A549 (cell line): ENCODE data around the gene KRT23. TPM values are rescaled to one million over a fixed set of nuclear protein-coding genes. Genes with fewer than 3 reads are reported as not detected.

Source experiments
- ATAC-seq, 2 experiments: fragments of 200-7000 bp in 1 of 2; fragments of >200 bp in 1 of 2; cut with Nextera tagmentation in 1 of 2; cut with Tn5 transposase in 1 of 2; 3 replicates each; pipeline versions ENCODE4 v1.8.0 to v1.9.1; 2018 to 2020; ENCODE audit warnings: mild to moderate bottlenecking in 1 of 2, moderate library complexity in 1 of 2
- CTCF ChIA-PET: fragments of 300-600 bp; sonication (Branson Sonifier 250); formaldehyde crosslinking; extraction: SDS; loops from one replicate; lab custom pipeline; 2021; ENCODE audit warnings: antibody characterized with exemption, inconsistent platforms; lab: Yijun Ruan, JAX
- POLR2A ChIA-PET: fragments of 350-600 bp; formaldehyde crosslinking; extraction: SDS; loops from one replicate; lab custom pipeline; 2021; ENCODE audit warnings: antibody characterized with exemption, inconsistent platforms; lab: Yijun Ruan, JAX
- DNase-seq, 2 experiments: peaks; one replicate each; pipeline versions ENCODE4 v3.0.0 to v3.0.0-alpha.2; 2011 to 2016; ENCODE audit warnings: low read depth in 1 of 2, low spot score in 1 of 2
- FAIRE-seq: peaks from 2 replicates; lab custom pipeline; 2011; peaks lifted over from hg19 to GRCh38; lab: Jason Lieb, UNC
- H3K27ac ChIP-seq, 2 experiments: fragments of >200 bp; sonication (Bioruptor Twin); formaldehyde crosslinking; 3 replicates each; pipeline ENCODE4 v1.5.1; 2016 to 2017
- H3K4me1 ChIP-seq: fragments of >200 bp; sonication (Bioruptor Twin); formaldehyde crosslinking; 3 replicates; pipeline ENCODE4 v1.6.1; 2016
- H3K4me2 ChIP-seq: fragments of >200 bp; sonication (Bioruptor Twin); formaldehyde crosslinking; 3 replicates; pipeline ENCODE4 v1.6.1; 2016
- H3K4me3 ChIP-seq: fragments of >200 bp; sonication (Bioruptor Twin); formaldehyde crosslinking; 3 replicates; pipeline ENCODE4 v1.5.1; 2016
- H3K9me3 ChIP-seq: fragments of >200 bp; sonication (Bioruptor Twin); formaldehyde crosslinking; 3 replicates; pipeline ENCODE4 v1.6.1; 2016
- CBX2 ChIP-seq: fragments of 200-600 bp; sonication (generic); IDR thresholded peaks from 2 replicates; pipeline ENCODE4 v1.6.1; 2016; ENCODE audit warnings: low read depth, mild to moderate bottlenecking, borderline replicate concordance
- CHD2 ChIP-seq: fragments of 150-350 bp; IDR thresholded peaks from 2 replicates; pipeline ENCODE4 v1.6.1; 2014; ENCODE audit warnings: low read length; ENCODE audit not compliant: partially characterized antibody
- E2F6 ChIP-seq: IDR thresholded peaks from 2 replicates; pipeline ENCODE4 v1.6.1; 2012; ENCODE audit warnings: low read depth, borderline replicate concordance
- EHMT2 ChIP-seq: fragments of 200-600 bp; sonication (generic); IDR thresholded peaks from 2 replicates; pipeline ENCODE4 v1.6.1; 2016; ENCODE audit warnings: antibody characterized with exemption, low read depth, mild to moderate bottlenecking, moderate library complexity
- FOSB ChIP-seq: fragments of 250-450 bp; sonication (Bioruptor Pico); IDR thresholded peaks from 2 replicates; pipeline ENCODE4 v1.5.0; 2020; ENCODE audit warnings: mild to moderate bottlenecking, moderate library complexity
- HEYL ChIP-seq: fragments of 250-450 bp; sonication (Bioruptor Pico); IDR thresholded peaks from 2 replicates; pipeline ENCODE4 v1.8.0; 2021; ENCODE audit warnings: mild to moderate bottlenecking, moderate library complexity
- HOXB5 ChIP-seq: fragments of 250-450 bp; sonication (Bioruptor Pico); IDR thresholded peaks from 2 replicates; pipeline ENCODE4 v1.5.0; 2020; ENCODE audit warnings: mild to moderate bottlenecking, moderate library complexity
- KDM1A ChIP-seq: fragments of 200-600 bp; sonication (generic); IDR thresholded peaks from 2 replicates; pipeline ENCODE4 v1.6.1; 2016; ENCODE audit warnings: low read depth, mild to moderate bottlenecking
- MAFK ChIP-seq: fragments of 450-650 bp; IDR thresholded peaks from 2 replicates; pipeline ENCODE4 v1.6.1; 2014; ENCODE audit not compliant: partially characterized antibody
- MAZ ChIP-seq: fragments of 150-350 bp; IDR thresholded peaks from 2 replicates; pipeline ENCODE4 v1.6.1; 2014; ENCODE audit warnings: antibody characterized with exemption, low read depth, low read length, borderline replicate concordance
- NFE2L2 ChIP-seq: fragments of 150-350 bp; conservative IDR thresholded peaks from 2 replicates; pipeline ENCODE4 v1.6.1; 2014; ENCODE audit warnings: low read length
- NPAS2 ChIP-seq: fragments of 250-450 bp; sonication (Bioruptor Pico); IDR thresholded peaks from 2 replicates; pipeline ENCODE4 v1.8.0; 2022; ENCODE audit warnings: mild to moderate bottlenecking, moderate library complexity, borderline replicate concordance
- POLR2AphosphoS2 ChIP-seq: conservative IDR thresholded peaks from 2 replicates; pipeline ENCODE4 v1.6.1; 2012; ENCODE audit warnings: low read length, improper control_type of control experiment, inconsistent platforms
- RAD21 ChIP-seq, 2 experiments: fragments of >200 bp in 1 of 2; sonication (Bioruptor Twin) in 1 of 2; formaldehyde crosslinking in 1 of 2; IDR thresholded peaks in 1 of 2; conservative IDR thresholded peaks in 1 of 2; 2 replicates in 1 of 2; 3 replicates in 1 of 2; pipeline ENCODE4 v1.6.1; 2012 to 2018; ENCODE audit warnings: inconsistent platforms in 1 of 2
- RFX5 ChIP-seq: fragments of 450-650 bp; IDR thresholded peaks from 2 replicates; pipeline ENCODE4 v1.7.1; 2014; ENCODE audit warnings: antibody characterized with exemption, mild to moderate bottlenecking, moderate library complexity
- RNF2 ChIP-seq: fragments of 200-600 bp; sonication (generic); IDR thresholded peaks from 2 replicates; pipeline ENCODE4 v1.6.1; 2016; ENCODE audit warnings: low read depth, mild to moderate bottlenecking, antibody characterized with exemption, moderate library complexity, borderline replicate concordance
- TFCP2L1 ChIP-seq: fragments of 250-450 bp; sonication (Bioruptor Pico); IDR thresholded peaks from 2 replicates; pipeline ENCODE4 v1.5.0; 2021; ENCODE audit warnings: mild to moderate bottlenecking
- USF2 ChIP-seq: fragments of 450-650 bp; IDR thresholded peaks from 2 replicates; pipeline ENCODE4 v1.6.1; 2014; ENCODE audit warnings: antibody characterized with exemption
- WGBS: methylation state at CpG from one replicate; pipeline ENCODE4 v1.1.6; 2017; ENCODE audit errors: missing lambda C conversion rate; 5-methylcytosine and 5-hydroxymethylcytosine counted together
- polyA plus RNA-seq, 4 experiments: library from polyadenylated mRNA; depleted of rRNA in 3 of 4; stranded (reverse); fragments of >200 nt; fragmentation: RNase III in 1 of 4; extraction: RNeasy Plus Mini Kit Qiagen cat#74134 plus additional on column Dnase treatment in 1 of 4; gene quantifications; 2 replicates in 3 of 4; 3 replicates in 1 of 4; pipeline ENCODE4 v1.2.3, GENCODE V29; 2011 to 2017
- TF ChIP-seq, protein P1 (sequence below): IDR thresholded peaks from 2 replicates; pipeline ENCODE4 v1.6.1; 2012

Gene KRT23
- polyA plus RNA-seq, 2 of the 4 experiments (the other 2 are of a cell fraction) = not detected

GRCh38 chr17:40952661-40953060 lies 15.2 kb upstream of the KRT23 start:
- Histone ChIP-seq H3K9me3 (no peaks in the 10 kb centered on the region), H3K4me1 (peaks cover 35% of the 10 kb centered on the region), H3K4me3 (no peak overlapping the region), H3K4me2 (0 out of 3 replicates have a peak overlapping the region, but pooled peaks have one; percentile 0), H3K27ac (peak overlapping the region in 1 of 2 experiments; percentile 54; a peak in 3 of 6 replicates)
- ChIA-PET CTCF (interaction anchor here (0.7 to 1.6 kb wide), 5 partner anchors 9 to 596 kb away, joined by 3 to 8 read pairs (median 3); partner anchors contain the start of gene KRT39), POLR2A (no interaction called here)
- no peak for TF ChIP-seq KDM1A
- no peak for TF ChIP-seq RNF2
- TF ChIP-seq CBX2 = no peak
- TF ChIP-seq POLR2AphosphoS2 = no peak
- peak in 1 of 2 experiments; percentile 33 for DNase-seq
- no peak for ATAC-seq
- FAIRE-seq = peak; percentile 81
- WGBS = 46% methylated on average over 1 of the region's 1 CpG

DNA sequence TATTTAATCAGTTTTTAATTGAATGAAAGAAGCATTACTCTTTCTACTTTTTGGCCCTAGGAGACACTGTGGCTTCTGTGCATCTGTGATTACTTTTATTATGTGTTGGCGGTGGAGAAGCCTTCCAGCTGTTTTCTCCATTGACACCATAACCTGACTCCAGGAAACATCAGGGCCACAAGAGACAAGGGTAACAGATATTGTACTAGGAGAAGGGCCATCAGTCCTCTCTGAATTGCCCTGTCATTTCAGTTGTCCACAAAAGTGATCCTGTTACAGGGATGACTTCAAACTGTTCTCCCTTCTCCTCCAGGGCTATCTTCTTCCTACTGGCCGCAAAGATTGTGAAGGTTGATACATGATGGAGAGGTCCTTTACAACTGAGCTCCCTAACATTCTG lies 14.7 kb upstream of the KRT23 start:
- Histone ChIP-seq H3K4me2 (no peak overlapping the region), H3K4me3 (no peak overlapping the region), H3K9me3 (no peaks in the 10 kb centered on the region), H3K27ac (peak overlapping the region in 1 of 2 experiments; percentile 54; a peak in 2 of 6 replicates), H3K4me1 (peaks cover 30% of the 10 kb centered on the region)
- TF ChIP-seq RAD21 (conservative IDR thresholded peaks at IDR 0.05 in 1 of 2, IDR thresholded peaks at IDR 0.05 in 1 of 2) (no peak), E2F6 (no peak), EHMT2 (no peak), HOXB5 (CRISPR knock-in tag) (no peak), MAZ (no peak), RFX5 (no peak), MAFK (no peak), TFCP2L1 (CRISPR knock-in tag) (no peak), HEYL (CRISPR knock-in tag) (no peak)
- TF ChIP-seq, protein P1, sequence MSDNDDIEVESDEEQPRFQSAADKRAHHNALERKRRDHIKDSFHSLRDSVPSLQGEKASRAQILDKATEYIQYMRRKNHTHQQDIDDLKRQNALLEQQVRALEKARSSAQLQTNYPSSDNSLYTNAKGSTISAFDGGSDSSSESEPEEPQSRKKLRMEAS = no peak
- FAIRE-seq (peak; percentile 82), ATAC-seq (no peak), DNase-seq (no peak)
- 75% methylated on average over 2 of the region's 2 CpGs for WGBS
- CTCF ChIA-PET = interaction anchor here (0.9 to 1.6 kb wide), 4 partner anchors 14 to 596 kb away, joined by 3 to 4 read pairs (median 3); partner anchors contain the start of gene KRT39
- POLR2A ChIA-PET = no interaction called here

DNA sequence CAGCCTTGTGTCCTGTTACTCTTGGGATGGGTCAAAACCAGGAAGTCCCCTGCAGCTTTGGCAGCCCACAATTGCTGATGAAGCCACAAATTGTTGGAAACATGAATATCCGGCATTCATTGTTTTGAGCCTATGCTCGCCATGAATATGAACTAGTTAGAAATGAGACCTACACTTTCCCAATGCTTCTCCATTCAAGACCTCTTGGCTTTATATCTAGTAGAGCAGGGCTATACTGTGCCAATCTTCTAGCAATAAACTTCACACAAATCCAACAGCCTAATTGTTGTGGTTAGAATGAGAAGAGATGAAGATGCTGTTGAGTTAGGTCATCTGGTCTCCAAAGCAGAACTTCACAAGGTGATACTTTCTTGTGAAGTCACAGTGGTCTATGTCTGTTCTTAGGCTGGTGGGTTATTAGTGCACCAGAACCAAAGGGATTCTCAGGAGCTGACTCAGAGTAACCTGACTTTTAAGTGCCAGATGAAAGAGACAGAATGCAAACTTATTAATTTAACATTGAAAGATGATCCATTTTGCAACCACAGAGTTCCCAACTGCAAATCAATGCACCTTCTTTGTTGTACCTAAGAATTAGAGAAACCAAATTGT lies 13.7 kb upstream of the KRT23 start:
- Histone ChIP-seq H3K4me3 (no peak overlapping the region), H3K4me2 (no peak overlapping the region), H3K9me3 (no peaks in the 10 kb centered on the region), H3K27ac (no peak overlapping the region), H3K4me1 (peaks cover 20% of the 10 kb centered on the region)
- CTCF ChIA-PET = interaction anchor here (0.6 to 1.0 kb wide), 4 partner anchors 16 to 158 kb away, joined by 3 to 5 read pairs (median 4); no protein-coding TSS in a partner anchor
- FAIRE-seq = no peak
- DNase-seq = no peak
- ATAC-seq = no peak
- WGBS = 97% methylated on average over 2 of the region's 2 CpGs
- TF ChIP-seq USF2 (no peak), NPAS2 (CRISPR knock-in tag) (no peak), RFX5 (no peak), FOSB (no peak), NFE2L2 (no peak), CHD2 (no peak)
- POLR2A ChIA-PET = no interaction called here
